HFFc6 (cell line): ENCODE results near the gene MFGE8. TPM values are rescaled to one million over a fixed set of nuclear protein-coding genes. Genes with fewer than 3 reads are reported as not detected.

Source experiments
- DNase-seq: peaks from one replicate; pipeline ENCODE4 v3.0.0-alpha.2; 2018
- H3K27ac Mint-ChIP-seq: 2 replicates; pipeline ENCODE4 v1.8.0; 2020; ENCODE audit warnings: mild to moderate bottlenecking, mixed read lengths
- H3K27me3 Mint-ChIP-seq: 2 replicates; pipeline ENCODE4 v1.8.0; 2021; ENCODE audit warnings: mild to moderate bottlenecking, moderate library complexity, mixed read lengths; ENCODE audit not compliant: insufficient read depth
- H3K36me3 Mint-ChIP-seq: 2 replicates; pipeline ENCODE4 v1.8.0; 2021; ENCODE audit warnings: low read depth, mixed read lengths
- H3K4me1 Mint-ChIP-seq: 2 replicates; pipeline ENCODE4 v1.8.0; 2020; ENCODE audit warnings: low read depth, mixed read lengths
- H3K4me3 Mint-ChIP-seq: 2 replicates; pipeline ENCODE4 v1.8.0; 2020; ENCODE audit warnings: mild to moderate bottlenecking, moderate library complexity, mixed read lengths
- H3K9me3 Mint-ChIP-seq: 2 replicates; pipeline ENCODE4 v1.8.0; 2020; ENCODE audit warnings: mild to moderate bottlenecking, mixed read lengths
- CTCF ChIP-seq: fragments of 200-600 bp; sonication (generic); IDR thresholded peaks from 2 replicates; pipeline ENCODE4 v1.5.0; 2021; ENCODE audit warnings: antibody characterized with exemption, mild to moderate bottlenecking
- total RNA-seq, 6 experiments: library from RNA; stranded (reverse); fragmentation: NEBNext Ultra II Directional; extraction: Animal tissue kit (Norgen Biotek cat#: 25700); gene quantifications; 2 replicates in 1 of 6; 3 replicates in 5 of 6; pipeline ENCODE4 v1.2.3, GENCODE V29; 2021

The MFGE8 gene
- total RNA-seq, 6 experiments from 2014 or later, result 769 to 963 (median 885) TPM

GRCh38 chr15:88920186-88920891 is 7.2 kb upstream of the MFGE8 start:
- TF ChIP-seq CTCF, result no peak
- Mint-ChIP-seq H3K4me1 (peaks cover 50% of the 10 kb centered on the region), H3K36me3 (no peaks in the 10 kb centered on the region), H3K27ac (peak overlapping the region; percentile 94), H3K27me3 (no peaks in the 10 kb centered on the region), H3K9me3 (no peaks in the 10 kb centered on the region), H3K4me3 (peak overlapping the region; percentile 72)
- peak; percentile 64 for DNase-seq

GRCh38 chr15:88918738-88919137 is 5.6 kb upstream of the MFGE8 start:
- Mint-ChIP-seq H3K9me3 (no peaks in the 10 kb centered on the region), H3K27ac (peak overlapping the region; percentile 95), H3K36me3 (no peaks in the 10 kb centered on the region), H3K27me3 (no peaks in the 10 kb centered on the region), H3K4me1 (peaks cover 51% of the 10 kb centered on the region), H3K4me3 (peak overlapping the region; percentile 77)
- DNase-seq, result peak; percentile 99
- peak; percentile 26; the same call in 1 of the 2 replicates for TF ChIP-seq CTCF

GRCh38 chr15:88917760-88918159 is 4.6 kb upstream of the MFGE8 start:
- Mint-ChIP-seq H3K27me3 (no peaks in the 10 kb centered on the region), H3K9me3 (no peaks in the 10 kb centered on the region), H3K4me3 (no peak overlapping the region), H3K4me1 (peaks cover 56% of the 10 kb centered on the region), H3K27ac (no peak overlapping the region), H3K36me3 (no peaks in the 10 kb centered on the region)
- DNase-seq, result no peak
- no peak for TF ChIP-seq CTCF

DNA sequence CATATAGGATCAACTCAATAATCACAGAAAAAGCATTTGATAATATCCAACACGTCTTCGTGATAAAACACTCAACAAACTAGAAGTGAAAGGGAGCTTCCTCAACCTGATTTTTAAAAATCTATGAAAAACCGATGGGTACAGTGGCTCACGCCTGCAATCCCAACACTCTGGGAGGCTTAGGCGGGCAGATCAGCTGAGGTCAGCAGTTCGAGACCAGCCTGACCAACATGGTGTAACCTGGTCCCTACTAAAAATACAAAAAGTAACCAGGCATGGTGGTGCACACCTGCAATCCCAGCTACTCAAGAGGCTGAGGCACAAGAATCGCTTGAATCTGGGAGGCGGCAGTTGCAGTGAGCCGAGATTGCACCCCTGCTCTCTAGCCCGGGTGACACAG is 2.2 kb upstream of the MFGE8 start:
- no peak overlapping the region for H3K27ac Mint-ChIP-seq

DNA sequence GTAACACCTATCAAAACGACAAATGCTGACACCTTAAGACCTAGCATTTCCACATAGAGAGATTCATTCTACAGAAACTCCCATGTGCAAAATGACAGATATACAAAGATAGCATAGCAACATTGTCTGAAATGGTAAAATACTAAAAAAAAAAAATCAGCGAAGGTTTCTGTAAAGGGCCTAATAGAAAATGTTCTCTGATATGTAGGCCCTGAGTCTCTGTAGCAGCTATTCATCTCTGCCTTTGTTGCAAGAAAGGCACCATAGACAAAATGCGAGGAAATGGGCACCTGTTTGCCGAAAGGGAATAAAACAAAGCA is 631 bp upstream of the MFGE8 start:
- no peak for TF ChIP-seq CTCF
- H3K36me3 Mint-ChIP-seq, result peaks cover 32% of the 10 kb centered on the region
- H3K4me3 Mint-ChIP-seq, result peak overlapping the region; percentile 97
- H3K27me3 Mint-ChIP-seq, result peaks cover 3% of the 10 kb centered on the region; the same call in 1 of the 2 replicates
- no peaks in the 10 kb centered on the region for H3K9me3 Mint-ChIP-seq
- H3K4me1 Mint-ChIP-seq, result peaks cover 55% of the 10 kb centered on the region
- DNase-seq, result no peak
- peak overlapping the region; percentile 77 for H3K27ac Mint-ChIP-seq

More for the DNA sequence above, 2.2 kb upstream of the MFGE8 start:
- DNase-seq, result no peak
- Mint-ChIP-seq H3K9me3 (no peaks in the 10 kb centered on the region), H3K36me3 (peaks cover 19% of the 10 kb centered on the region), H3K4me1 (peaks cover 55% of the 10 kb centered on the region), H3K27me3 (no peaks in the 10 kb centered on the region), H3K4me3 (no peak overlapping the region)
- no peak for TF ChIP-seq CTCF
